Hematopoietic multipotent progenitor cell (in vitro differentiated cells): ENCODE data around the gene HSD17B7. TPM values are rescaled to one million over a fixed set of nuclear protein-coding genes. Genes with fewer than 3 reads are reported as not detected.

Experiments used
- DNase-seq, 3 donors: peaks; one replicate each; pipeline ENCODE4 v3.0.0-alpha.2; 2011 to 2015; ENCODE audit warnings: low read depth in 2 of 3, low spot score in 2 of 3
- small RNA-seq: library from RNA; depleted of rRNA; stranded (forward); fragments of <200 nt; gene quantifications from one replicate; pipeline ENCODE3, GENCODE V24; 2012
- total RNA-seq: library from RNA; depleted of rRNA; stranded (reverse); fragments of >200 nt; gene quantifications from one replicate; pipeline ENCODE4 v1.2.3, GENCODE V29; 2012

HSD17B7 gene
- total RNA-seq, 1 donor, result 24.5 TPM

- no peak for DNase-seq
Observed at GRCh38 chr1:162855461-162856150, 65.1 kb downstream of the HSD17B7 start.

- no peak for DNase-seq
Observed at GRCh38 chr1:162856260-162856659, 65.8 kb downstream of the HSD17B7 start.

GRCh38 chr1:162857850-162858249, 67.3 kb downstream of the HSD17B7 start:
- no peak for DNase-seq

GRCh38 chr1:162859191-162859590, 68.7 kb downstream of the HSD17B7 start:
- DNase-seq, result no peak

- no peak for DNase-seq
Observed at GRCh38 chr1:162861101-162861500, 70.6 kb downstream of the HSD17B7 start, which contains the start of gene CCDC190. CCDC190 (minus strand) TSS chr1:162861175; CDS start chr1:162859646, 1,529 bp downstream.

GRCh38 chr1:162861625-162862024, 71.1 kb downstream of the HSD17B7 start:
- no peak for DNase-seq

Small RNAs within 50 kb of the gene (small RNA-seq; reads per million reads assigned to genes)
- gene RN7SL861P, result not detected

Other genes starting within 250 kb of the HSD17B7 start
- gene UAP1, start 229.0 kb upstream of the HSD17B7 start, total RNA-seq, result 16.2 TPM
- gene DDR2, start 158.2 kb upstream of the HSD17B7 start, total RNA-seq, result 0.27 TPM
- not detected for gene CCDC190, start 70.5 kb downstream of the HSD17B7 start, total RNA-seq